Mesenchymal stem cell (in vitro differentiated cells and primary cell): ENCODE measurements around the gene CTDNEP1.

Experiments used
- DNase-seq: peaks from one replicate; pipeline ENCODE4 v3.0.0-alpha.2; 2013
- H2AFZ ChIP-seq: one replicate; pipeline ENCODE4 v1.6.1; 2013; ENCODE audit warnings: low read depth, mild to moderate bottlenecking, control low read depth, inconsistent platforms, low read length, moderate library complexity
- H2AK5ac ChIP-seq: 2 replicates; pipeline ENCODE4 v1.6.1; 2013; ENCODE audit warnings: low read length, moderate library complexity, mild to moderate bottlenecking, inconsistent platforms; ENCODE audit not compliant: severe bottlenecking
- H2BK120ac ChIP-seq: one replicate; pipeline ENCODE4 v1.6.1; 2013; ENCODE audit warnings: low read depth, mild to moderate bottlenecking, inconsistent platforms, low read length, moderate library complexity
- H2BK12ac ChIP-seq, 2 experiments: one replicate each; pipeline ENCODE4 v1.6.1; 2013; ENCODE audit warnings: inconsistent platforms in 2 of 2, low read length in 2 of 2, mild to moderate bottlenecking in 2 of 2, moderate library complexity in 2 of 2, control low read depth in 1 of 2
- H2BK15ac ChIP-seq: one replicate; pipeline ENCODE4 v1.6.1; 2013; ENCODE audit warnings: mild to moderate bottlenecking, low read depth, inconsistent platforms; ENCODE audit not compliant: poor library complexity, severe bottlenecking
- H2BK5ac ChIP-seq: 2 replicates; pipeline ENCODE4 v1.6.1; 2013; ENCODE audit warnings: low read depth, mild to moderate bottlenecking, low read length, control low read depth, inconsistent platforms; ENCODE audit not compliant: poor library complexity, severe bottlenecking
- H3K14ac ChIP-seq, 2 experiments: one replicate each; pipeline ENCODE4 v1.6.1; 2013; ENCODE audit warnings: inconsistent platforms in 2 of 2, low read length in 2 of 2, control low read depth in 1 of 2, mild to moderate bottlenecking in 1 of 2, moderate library complexity in 1 of 2
- H3K18ac ChIP-seq, 2 experiments: one replicate each; pipeline ENCODE4 v1.6.1; 2013; ENCODE audit warnings: inconsistent platforms in 2 of 2, low read length in 2 of 2, control low read depth in 1 of 2, low read depth in 1 of 2, mild to moderate bottlenecking in 1 of 2
- H3K23ac ChIP-seq, 2 experiments: one replicate each; pipeline ENCODE4 v1.6.1; 2013; ENCODE audit warnings: inconsistent platforms in 2 of 2, low read length in 2 of 2, mild to moderate bottlenecking in 2 of 2, moderate library complexity in 2 of 2, control low read depth in 1 of 2
- H3K27ac ChIP-seq: 2 replicates; pipeline ENCODE4 v1.5.1; 2013; ENCODE audit warnings: mild to moderate bottlenecking, moderate library complexity, low read length, control low read depth, inconsistent platforms; ENCODE audit not compliant: poor library complexity, severe bottlenecking
- H3K27me3 ChIP-seq, 2 experiments: 2 replicates each; pipeline versions ENCODE4 v1.6.1 to v1.7.0; 2013; ENCODE audit warnings: low read length in 2 of 2, mild to moderate bottlenecking in 2 of 2, moderate library complexity in 2 of 2, control low read depth in 1 of 2, inconsistent platforms in 1 of 2; ENCODE audit not compliant: control insufficient read depth in 1 of 2, insufficient read depth in 1 of 2
- H3K36me3 ChIP-seq, 2 experiments: 2 replicates each; pipeline versions ENCODE4 v1.6.1 to v1.7.0; 2013; ENCODE audit warnings: low read length in 2 of 2, control low read depth in 1 of 2, inconsistent platforms in 1 of 2, low read depth in 1 of 2, mild to moderate bottlenecking in 1 of 2; ENCODE audit not compliant: insufficient read depth in 2 of 2, control insufficient read depth in 1 of 2
- H3K4ac ChIP-seq, 2 experiments: one replicate each; pipeline ENCODE4 v1.6.1; 2013; ENCODE audit warnings: inconsistent platforms in 2 of 2, low read length in 2 of 2, mild to moderate bottlenecking in 2 of 2, moderate library complexity in 2 of 2, control low read depth in 1 of 2, low read depth in 1 of 2
- H3K4me1 ChIP-seq: 2 replicates; pipeline ENCODE4 v1.6.1; 2013; ENCODE audit warnings: low read depth, low read length, control low read depth; ENCODE audit not compliant: control insufficient read depth, insufficient read depth
- H3K4me2 ChIP-seq: 2 replicates; pipeline ENCODE4 v1.6.1; 2013; ENCODE audit warnings: low read length, mild to moderate bottlenecking, inconsistent platforms; ENCODE audit not compliant: poor library complexity, severe bottlenecking
- H3K4me3 ChIP-seq, 2 experiments: 2 replicates each; pipeline versions ENCODE4 v1.5.1 to v1.7.0; 2013; ENCODE audit warnings: low read length in 2 of 2, mild to moderate bottlenecking in 2 of 2, control low read depth in 1 of 2, low read depth in 1 of 2; ENCODE audit not compliant: insufficient read depth in 1 of 2
- H3K79me1 ChIP-seq: replicated peaks from 2 replicates; pipeline ENCODE4 v1.6.1; 2013; ENCODE audit warnings: mild to moderate bottlenecking, control low read depth, low read length, inconsistent platforms; ENCODE audit not compliant: poor library complexity, severe bottlenecking
- H3K9ac ChIP-seq: 2 replicates; pipeline ENCODE4 v1.7.0; 2013; ENCODE audit warnings: mild to moderate bottlenecking, low read length, moderate library complexity
- H3K9me3 ChIP-seq: 2 replicates; pipeline ENCODE4 v1.7.0; 2013; ENCODE audit warnings: mild to moderate bottlenecking, low read length; ENCODE audit not compliant: control insufficient read depth
- H4K8ac ChIP-seq: one replicate; pipeline ENCODE4 v1.6.1; 2013; ENCODE audit warnings: inconsistent platforms, mild to moderate bottlenecking, low read length, moderate library complexity
- H4K91ac ChIP-seq: one replicate; pipeline ENCODE4 v1.6.1; 2013; ENCODE audit warnings: mild to moderate bottlenecking, low read length, inconsistent platforms
- WGBS: methylation state at CpG from one replicate; pipeline ENCODE4 v1.1.7; 2013; ENCODE audit warnings: mixed read lengths; 5-methylcytosine and 5-hydroxymethylcytosine counted together

Gene CTDNEP1

DNA sequence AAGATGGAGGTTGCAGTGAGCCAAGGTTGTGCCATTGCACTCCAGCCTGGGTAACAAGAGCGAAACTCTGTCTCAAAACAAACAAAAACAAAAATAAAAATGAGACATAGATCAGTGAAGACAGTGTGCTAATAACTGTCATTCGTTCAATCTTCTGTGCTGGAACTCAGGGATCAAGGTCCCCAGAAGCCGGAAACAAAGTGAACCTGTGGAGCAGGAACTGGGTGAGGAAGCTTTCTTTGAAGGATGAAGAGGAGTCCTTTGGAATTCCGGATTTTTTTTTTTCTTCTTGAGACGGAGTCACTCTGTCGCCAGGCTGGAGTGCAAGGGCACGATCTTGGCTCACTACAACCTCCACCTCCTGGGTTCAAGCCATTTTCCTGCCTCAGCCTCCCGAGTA is 27.9 kb upstream of the CTDNEP1 start:
- no peak overlapping the region for H3K18ac ChIP-seq
- no peak overlapping the region for H3K4me3 ChIP-seq
- H4K91ac ChIP-seq = no peak overlapping the region
- no peak overlapping the region for H3K14ac ChIP-seq
- no peak overlapping the region for H2AFZ ChIP-seq
- no peak for DNase-seq
- H3K9ac ChIP-seq = no peak overlapping the region
- no peak overlapping the region for H4K8ac ChIP-seq
- H2AK5ac ChIP-seq = no peak overlapping the region
- H3K4me2 ChIP-seq = no peak overlapping the region
- no peak overlapping the region for H2BK120ac ChIP-seq
- no peak overlapping the region for H3K4ac ChIP-seq
- H3K9me3 ChIP-seq = no peaks in the 10 kb centered on the region
- no peak overlapping the region for H3K23ac ChIP-seq
- no peak overlapping the region for H3K27ac ChIP-seq
- H3K4me1 ChIP-seq = peaks cover 20% of the 10 kb centered on the region
- H3K36me3 ChIP-seq = no peaks in the 10 kb centered on the region
- 84% methylated on average over 7 of the region's 8 CpGs for whole genome bisulfite sequencing
- H2BK5ac ChIP-seq = no peak overlapping the region
- H2BK15ac ChIP-seq = no peak overlapping the region
- peaks cover 26 to 32% of the 10 kb centered on the region in 2 experiments for H3K27me3 ChIP-seq
- no peak overlapping the region for H2BK12ac ChIP-seq
- H3K79me1 ChIP-seq = no peaks in the 10 kb centered on the region

DNA sequence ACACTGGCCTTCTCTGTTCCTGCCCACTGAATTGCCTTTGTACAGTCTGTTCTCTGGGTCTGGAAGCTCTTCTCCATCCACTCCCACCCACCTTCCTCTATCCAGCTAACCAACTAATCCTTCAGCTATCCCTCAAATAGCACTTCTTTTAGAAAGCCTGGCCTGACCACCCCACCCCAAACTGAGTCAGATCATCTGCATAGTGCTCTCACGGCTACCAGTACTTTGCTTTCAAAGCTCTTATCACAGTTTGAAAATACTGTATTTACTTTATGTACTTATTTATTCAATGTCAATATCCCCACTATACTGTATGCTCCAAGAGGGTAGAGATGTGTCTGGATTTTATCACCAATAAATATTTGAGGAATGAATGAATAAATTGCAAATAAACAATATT is 15.2 kb upstream of the CTDNEP1 start:
- H3K4ac ChIP-seq = no peak overlapping the region
- H4K8ac ChIP-seq = no peak overlapping the region
- no peak overlapping the region for H2AFZ ChIP-seq
- H2BK12ac ChIP-seq = no peak overlapping the region
- H3K4me1 ChIP-seq = peaks cover 14% of the 10 kb centered on the region
- no peak overlapping the region for H3K4me3 ChIP-seq
- H2AK5ac ChIP-seq = no peak overlapping the region
- H3K14ac ChIP-seq = no peak overlapping the region
- no peak overlapping the region for H3K4me2 ChIP-seq
- H3K18ac ChIP-seq = no peak overlapping the region
- no peak overlapping the region for H3K9ac ChIP-seq
- no peak overlapping the region for H3K23ac ChIP-seq
- H3K27ac ChIP-seq = no peak overlapping the region
- H3K27me3 ChIP-seq = peaks cover 11 to 15% of the 10 kb centered on the region in 2 experiments
- H3K79me1 ChIP-seq = no peaks in the 10 kb centered on the region
- WGBS = no CpG with 5 or more reads among the region's 1 CpG
- DNase-seq = no peak
- H2BK120ac ChIP-seq = no peak overlapping the region
- no peak overlapping the region for H2BK15ac ChIP-seq
- H3K9me3 ChIP-seq = no peaks in the 10 kb centered on the region
- H2BK5ac ChIP-seq = no peak overlapping the region
- H3K36me3 ChIP-seq = no peaks in the 10 kb centered on the region
- no peak overlapping the region for H4K91ac ChIP-seq

DNA sequence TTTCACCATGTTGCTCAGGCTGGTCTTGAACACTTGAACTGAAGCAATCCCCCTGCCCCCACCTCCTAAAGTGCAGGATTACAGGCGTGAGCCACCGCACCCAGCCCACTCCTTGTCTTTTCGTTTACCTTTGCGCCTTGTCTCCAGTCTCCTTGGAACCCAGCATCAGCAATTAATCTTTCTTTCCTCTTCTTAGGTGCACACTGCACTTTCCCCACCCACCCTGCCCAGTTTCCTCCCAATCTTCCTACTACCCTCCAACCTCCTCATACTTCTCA is 12.2 kb upstream of the CTDNEP1 start:
- no peak overlapping the region for H3K23ac ChIP-seq
- no peak overlapping the region for H4K91ac ChIP-seq
- no peak overlapping the region for H2AFZ ChIP-seq
- H3K27me3 ChIP-seq = peaks cover 13 to 21% of the 10 kb centered on the region in 2 experiments
- no peak for DNase-seq
- no peak overlapping the region for H3K14ac ChIP-seq
- no peak overlapping the region for H3K4me3 ChIP-seq
- H2BK12ac ChIP-seq = no peak overlapping the region
- H3K79me1 ChIP-seq = no peaks in the 10 kb centered on the region
- peaks cover 26% of the 10 kb centered on the region for H3K4me1 ChIP-seq
- peaks cover 9 to 14% of the 10 kb centered on the region in 2 experiments for H3K36me3 ChIP-seq
- 63% methylated on average over 4 of the region's 4 CpGs for WGBS
- no peak overlapping the region for H3K9ac ChIP-seq
- H2BK5ac ChIP-seq = no peak overlapping the region
- H3K18ac ChIP-seq = no peak overlapping the region
- H3K4me2 ChIP-seq = no peak overlapping the region
- H3K9me3 ChIP-seq = no peaks in the 10 kb centered on the region
- H4K8ac ChIP-seq = peak overlapping the region; percentile 71
- no peak overlapping the region for H2AK5ac ChIP-seq
- H2BK15ac ChIP-seq = peak overlapping the region; percentile 12
- H3K27ac ChIP-seq = no peak overlapping the region
- no peak overlapping the region for H2BK120ac ChIP-seq
- no peak overlapping the region for H3K4ac ChIP-seq

DNA sequence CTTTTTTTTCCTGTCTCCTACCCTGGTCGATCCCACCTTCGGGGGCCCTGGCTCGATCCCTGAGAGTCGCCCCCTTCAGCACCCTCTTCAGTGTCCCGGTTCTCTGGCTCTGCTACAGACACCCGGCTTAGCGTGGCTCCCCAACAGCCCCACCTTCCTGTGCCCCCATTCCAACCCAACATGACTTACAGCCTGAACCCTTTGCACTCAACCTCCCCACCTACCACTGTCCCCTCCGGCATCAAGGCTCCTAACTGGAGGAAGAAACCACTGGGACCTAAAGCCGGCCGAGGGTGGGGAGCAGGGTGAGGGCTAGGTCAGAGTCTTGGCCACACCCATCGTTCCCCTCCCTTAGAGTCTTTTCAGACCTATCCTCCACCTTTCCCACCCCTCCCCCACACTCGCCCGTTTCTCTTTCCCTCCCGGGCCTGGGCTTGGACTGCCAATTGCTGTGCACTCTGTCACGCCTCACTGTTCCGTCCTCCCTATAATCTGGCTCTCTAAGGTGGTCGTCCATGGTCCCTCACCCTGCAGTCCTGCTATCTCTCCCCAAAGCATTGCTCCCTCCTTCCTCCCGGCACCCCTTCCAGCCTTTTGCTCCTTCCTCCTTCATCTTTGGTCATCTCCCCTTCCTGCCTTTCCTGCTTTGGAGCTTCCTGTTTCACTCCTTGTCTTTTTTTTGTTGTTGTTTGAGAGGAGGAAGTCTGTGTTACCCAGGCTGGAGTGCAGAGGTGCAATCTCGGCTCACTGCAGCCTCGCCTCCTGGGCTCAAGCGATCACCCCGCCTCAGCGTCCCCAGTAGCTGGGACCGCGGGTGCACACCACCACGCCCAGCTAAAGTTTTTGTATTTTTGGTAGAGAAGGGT is 11.6 kb upstream of the CTDNEP1 start:
- Histone ChIP-seq H3K4ac (no peak overlapping the region), H3K4me3 (peak overlapping the region in 1 of 2 experiments; percentile 32), H3K36me3 (peaks cover 14 to 17% of the 10 kb centered on the region in 2 experiments), H2BK5ac (no peak overlapping the region), H2AFZ (peak overlapping the region; percentile 16), H3K4me1 (peaks cover 26% of the 10 kb centered on the region), H2AK5ac (no peak overlapping the region), H3K27me3 (peaks cover 13 to 21% of the 10 kb centered on the region in 2 experiments), H3K18ac (peak overlapping the region; percentile 13 to 71), H3K9ac (no peak overlapping the region), H3K4me2 (no peak overlapping the region), H2BK120ac (no peak overlapping the region), H3K23ac (no peak overlapping the region), H2BK12ac (peak overlapping the region in 1 of 2 experiments; percentile 57), H4K8ac (peak overlapping the region; percentile 71), H2BK15ac (peak overlapping the region; percentile 83), H3K27ac (no peak overlapping the region), H3K9me3 (no peaks in the 10 kb centered on the region), H3K79me1 (no peaks in the 10 kb centered on the region), H4K91ac (peak overlapping the region; percentile 29), H3K14ac (no peak overlapping the region)
- no peak for DNase-seq
- 16% methylated on average over 25 of the region's 26 CpGs for WGBS
